Erythroblast (primary cell): ENCODE results near the gene ADAM23.

ENCODE experiments used
- GATA1 ChIP-seq: IDR thresholded peaks from 2 replicates; pipeline ENCODE4 v1.6.1; 2011; ENCODE audit warnings: low read depth, mild to moderate bottlenecking, control low read depth, low read length, moderate library complexity
- POLR2A ChIP-seq: IDR thresholded peaks from 2 replicates; pipeline ENCODE4 v1.6.1; 2011; ENCODE audit warnings: mild to moderate bottlenecking, low read length

DNA sequence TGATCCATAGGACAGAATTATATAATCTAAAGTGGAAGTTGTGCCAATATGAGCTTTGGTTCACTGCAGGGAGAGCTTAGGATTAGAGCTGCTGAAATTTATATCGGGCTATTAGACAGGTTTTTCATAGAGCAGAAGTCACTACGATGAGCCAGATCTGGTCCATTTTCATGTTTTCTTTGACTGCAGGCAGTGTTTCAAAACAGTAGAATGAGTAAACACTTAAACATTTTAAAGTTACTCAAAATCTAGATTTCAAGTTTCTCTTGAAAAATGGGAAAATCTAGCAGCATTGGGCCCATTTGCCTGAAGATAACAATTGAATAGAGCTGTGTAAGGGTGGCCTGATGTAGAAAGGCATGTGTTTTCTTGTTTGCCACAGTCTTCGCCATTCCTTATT lies 14.5 kb upstream of the ADAM23 start:
- TF ChIP-seq POLR2A = no peak
- TF ChIP-seq GATA1 = no peak
